HCT116 (cell line): ENCODE results near the gene CST6. TPM values are rescaled to one million over a fixed set of nuclear protein-coding genes. Genes with fewer than 3 reads are reported as not detected.

ENCODE experiments used
- ATAC-seq: fragments of 200-7000 bp; cut with Tn5 transposase; 2 replicates; pipeline ENCODE4 v1.9.1; 2020; ENCODE audit warnings: mild to moderate bottlenecking, moderate library complexity
- BruUV-seq: library from RNA; stranded (reverse); fragments of 400-500 nt; replicated peaks from 2 replicates; lab custom pipeline; 2021; lab: Mats Ljungman, UMichigan
- CTCF ChIA-PET: fragments of 300-600 bp; sonication (Branson Sonifier 250); formaldehyde crosslinking; loops from one replicate; lab custom pipeline; 2021; ENCODE audit warnings: antibody characterized with exemption; lab: Charles Lee
- POLR2A ChIA-PET: fragments of 300-600, 350-600 bp; sonication (Branson Sonifier 250); formaldehyde crosslinking; loops from one replicate; lab custom pipeline; 2021; ENCODE audit warnings: antibody characterized with exemption; lab: Charles Lee
- RAD21 ChIA-PET, 2 experiments: fragments of 300-600 bp; sonication (Branson Sonifier 250); formaldehyde crosslinking; loops; one replicate each; lab custom pipeline; 2023; ENCODE audit warnings: low total read pairs in 2 of 2; ENCODE audit not compliant: uncharacterized antibody in 2 of 2, unreplicated experiment in 2 of 2, low non-redundant PET in 1 of 2; lab: Charles Lee
- DNase-seq: peaks from one replicate; pipeline ENCODE4 v3.0.0-alpha.2; 2010; ENCODE audit warnings: low read depth, low spot score
- H2AFZ ChIP-seq: fragments of 200-600 bp; shearing (Covaris generic), sonication (generic); 2 replicates; pipeline ENCODE4 v1.6.1; 2017; ENCODE audit warnings: low read depth, mixed run types, mixed read lengths, antibody characterized with exemption, low read length; ENCODE audit not compliant: poor library complexity, severe bottlenecking
- H3K27ac ChIP-seq: 2 replicates; pipeline ENCODE4 v1.5.1; 2012; ENCODE audit warnings: low read depth, low read length
- H3K27me3 ChIP-seq: fragments of 200-600 bp; sonication (generic); 2 replicates; pipeline ENCODE4 v1.6.1; 2016; ENCODE audit warnings: mixed run types, low read length, mixed read lengths; ENCODE audit not compliant: insufficient read depth
- H3K36me3 ChIP-seq, 2 experiments: fragments of 200-500 bp in 1 of 2; fragments of 200-600 bp in 1 of 2; sonication (Bioruptor generic) in 1 of 2; sonication (generic) in 1 of 2; 2 replicates each; pipeline versions ENCODE4 v1.5.1 to v1.6.1; 2014 to 2016; ENCODE audit warnings: low read length in 2 of 2, inconsistent platforms in 1 of 2, mixed read lengths in 1 of 2, mixed run types in 1 of 2; ENCODE audit not compliant: insufficient read depth in 2 of 2, control insufficient read depth in 1 of 2
- H3K4me1 ChIP-seq, 2 experiments: fragments of 200-600 bp in 1 of 2; sonication (generic) in 1 of 2; 2 replicates each; pipeline versions ENCODE4 v1.5.1 to v1.6.1; 2012 to 2017; ENCODE audit warnings: low read length in 2 of 2, inconsistent platforms in 1 of 2, mild to moderate bottlenecking in 1 of 2, mixed read lengths in 1 of 2, mixed run types in 1 of 2, moderate library complexity in 1 of 2; ENCODE audit not compliant: insufficient read depth in 2 of 2, control insufficient read depth in 1 of 2
- H3K4me2 ChIP-seq: fragments of 200-600 bp; sonication (generic); 2 replicates; pipeline ENCODE4 v1.6.1; 2017; ENCODE audit warnings: mixed run types, low read length, mixed read lengths
- H3K4me3 ChIP-seq, 2 experiments: fragments of 200-600 bp in 1 of 2; sonication (generic) in 1 of 2; replicated peaks in 1 of 2; 2 replicates each; pipeline ENCODE4 v1.5.1; 2011 to 2016; ENCODE audit warnings: low read length in 2 of 2, control low read depth in 1 of 2, low read depth in 1 of 2, mild to moderate bottlenecking in 1 of 2, mixed read lengths in 1 of 2, mixed run types in 1 of 2
- H3K79me2 ChIP-seq: fragments of 200-600 bp; sonication (generic); 2 replicates; pipeline ENCODE4 v1.6.1; 2017; ENCODE audit warnings: mild to moderate bottlenecking, mixed run types, low read length, moderate library complexity, mixed read lengths; ENCODE audit not compliant: insufficient read depth
- H3K9ac ChIP-seq: fragments of 200-600 bp; sonication (generic); 2 replicates; pipeline ENCODE4 v1.6.1; 2016; ENCODE audit warnings: low read length, mixed read lengths
- H3K9me2 ChIP-seq: fragments of 200-600 bp; sonication (generic), shearing (Covaris generic); 2 replicates; pipeline ENCODE4 v1.6.1; 2017; ENCODE audit warnings: mixed run types, mild to moderate bottlenecking, moderate library complexity; ENCODE audit not compliant: insufficient read depth
- H3K9me3 ChIP-seq, 2 experiments: fragments of 200-500 bp in 1 of 2; fragments of 200-600 bp in 1 of 2; sonication (Bioruptor generic) in 1 of 2; sonication (generic) in 1 of 2; 2 replicates each; pipeline ENCODE4 v1.6.1; 2014 to 2017; ENCODE audit warnings: low read length in 2 of 2, mixed read lengths in 2 of 2, inconsistent platforms in 1 of 2, low read depth in 1 of 2, mild to moderate bottlenecking in 1 of 2, mixed run types in 1 of 2, moderate library complexity in 1 of 2; ENCODE audit not compliant: control insufficient read depth in 1 of 2, insufficient read depth in 1 of 2
- H4K20me1 ChIP-seq: fragments of 200-600 bp; sonication (generic), shearing (Covaris generic); 2 replicates; pipeline ENCODE4 v1.6.1; 2017; ENCODE audit warnings: mixed run types, mild to moderate bottlenecking, moderate library complexity; ENCODE audit not compliant: insufficient read depth
- CEBPB ChIP-seq: IDR thresholded peaks from 2 replicates; pipeline ENCODE4 v1.6.1; 2012; ENCODE audit warnings: low read depth
- EGR1 ChIP-seq: IDR thresholded peaks from 2 replicates; pipeline ENCODE4 v1.6.1; 2012; ENCODE audit warnings: low read depth
- EZH2phosphoT487 ChIP-seq: fragments of 200-600 bp; IDR thresholded peaks from 2 replicates; pipeline ENCODE4 v1.6.1; 2018; ENCODE audit warnings: antibody characterized with exemption, borderline replicate concordance
- FOSL1 ChIP-seq: IDR thresholded peaks from 2 replicates; pipeline ENCODE4 v1.6.1; 2012; ENCODE audit warnings: low read depth
- JUND ChIP-seq: IDR thresholded peaks from 2 replicates; pipeline ENCODE4 v1.6.1; 2012
- POLR2AphosphoS5 ChIP-seq: IDR thresholded peaks from 2 replicates; pipeline ENCODE4 v1.6.1; 2011; ENCODE audit warnings: mild to moderate bottlenecking, low read depth, low read length, moderate library complexity
- SP1 ChIP-seq: IDR thresholded peaks from 2 replicates; pipeline ENCODE4 v1.6.1; 2012; ENCODE audit warnings: low read depth
- TCF7L2 ChIP-seq: IDR thresholded peaks from 2 replicates; pipeline ENCODE4 v1.7.0; 2011; ENCODE audit warnings: borderline replicate concordance, inconsistent platforms; ENCODE audit not compliant: insufficient read depth, insufficient read length; ENCODE audit errors: extremely low read depth
- ZFX ChIP-seq: fragments of 450-650 bp; IDR thresholded peaks from 2 replicates; pipeline ENCODE4 v1.6.1; 2017
- intact Hi-C: fragments of 100-400 bp; cut with micrococcal nuclease; formaldehyde crosslinking; loops from 2 replicates; pipeline ENCODE4 v1.10.0; 2022
- total RNA-seq: library from RNA; stranded (reverse); gene quantifications from one replicate; pipeline ENCODE4 v1.2.1, GENCODE V29; 2021; ENCODE audit not compliant: unreplicated experiment
- TF ChIP-seq, protein P1 (sequence below): IDR thresholded peaks from 2 replicates; pipeline ENCODE4 v1.6.1; 2012
- TF ChIP-seq, protein P2 (sequence below), 3 experiments: fragments of 200-600 bp in 1 of 3; sonication (generic) in 1 of 3; IDR thresholded peaks in 2 of 3; conservative IDR thresholded peaks in 1 of 3; 2 replicates each; pipeline ENCODE4 v1.5.1; 2012 to 2017; ENCODE audit warnings: low read depth in 2 of 3, low read length in 2 of 3, antibody characterized with exemption in 1 of 3, borderline replicate concordance in 1 of 3, control low read depth in 1 of 3, mild to moderate bottlenecking in 1 of 3, mixed read lengths in 1 of 3, mixed run types in 1 of 3, moderate library complexity in 1 of 3; ENCODE audit not compliant: insufficient read depth in 1 of 3
- TF ChIP-seq, protein P3 (sequence below): IDR thresholded peaks from 2 replicates; pipeline ENCODE4 v1.6.1; 2012; ENCODE audit warnings: low read depth

CST6 gene
- total RNA-seq, 1 experiment from 2014 or later: 68.1 TPM

DNA sequence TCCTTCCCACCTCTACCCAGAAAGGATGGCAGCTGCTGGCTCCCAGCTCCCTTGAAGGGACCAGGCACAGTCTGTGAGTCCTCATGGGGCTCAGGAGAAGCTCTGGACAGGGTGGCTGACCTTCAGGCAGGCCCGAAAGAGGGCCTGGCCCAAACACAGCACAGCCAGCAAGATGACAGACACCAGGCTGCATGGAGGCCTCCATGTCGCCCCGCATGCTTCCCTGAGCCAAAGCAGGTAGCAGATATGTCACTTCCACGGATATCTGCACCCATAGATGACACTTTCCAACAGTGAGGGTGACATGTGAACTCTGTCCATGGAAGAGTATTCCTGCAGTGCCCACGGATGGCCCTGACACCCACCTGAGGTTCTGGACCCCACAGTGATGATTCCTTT, 28.2 kb upstream of the CST6 start:
- Histone ChIP-seq H2AFZ (no peak overlapping the region), H3K79me2 (no peaks in the 10 kb centered on the region), H4K20me1 (no peaks in the 10 kb centered on the region), H3K4me1 (no peaks in the 10 kb centered on the region), H3K4me3 (no peak overlapping the region), H3K27ac (no peak overlapping the region), H3K9me3 (no peaks in the 10 kb centered on the region), H3K36me3 (peaks cover 0 to 4% of the 10 kb centered on the region in 2 experiments; a peak in 1 of 4 replicates), H3K27me3 (no peaks in the 10 kb centered on the region), H3K9me2 (no peaks in the 10 kb centered on the region), H3K4me2 (no peak overlapping the region), H3K9ac (no peak overlapping the region)
- ATAC-seq (no peak), DNase-seq (no peak)
- CTCF ChIA-PET: no interaction called here
- TF ChIP-seq, protein P1, sequence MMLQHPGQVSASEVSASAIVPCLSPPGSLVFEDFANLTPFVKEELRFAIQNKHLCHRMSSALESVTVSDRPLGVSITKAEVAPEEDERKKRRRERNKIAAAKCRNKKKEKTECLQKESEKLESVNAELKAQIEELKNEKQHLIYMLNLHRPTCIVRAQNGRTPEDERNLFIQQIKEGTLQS: no peak
- TF ChIP-seq FOSL1 (no peak), SP1 (no peak), JUND (no peak), ZFX (no peak), TCF7L2 (no peak)
- TF ChIP-seq, protein P2, sequence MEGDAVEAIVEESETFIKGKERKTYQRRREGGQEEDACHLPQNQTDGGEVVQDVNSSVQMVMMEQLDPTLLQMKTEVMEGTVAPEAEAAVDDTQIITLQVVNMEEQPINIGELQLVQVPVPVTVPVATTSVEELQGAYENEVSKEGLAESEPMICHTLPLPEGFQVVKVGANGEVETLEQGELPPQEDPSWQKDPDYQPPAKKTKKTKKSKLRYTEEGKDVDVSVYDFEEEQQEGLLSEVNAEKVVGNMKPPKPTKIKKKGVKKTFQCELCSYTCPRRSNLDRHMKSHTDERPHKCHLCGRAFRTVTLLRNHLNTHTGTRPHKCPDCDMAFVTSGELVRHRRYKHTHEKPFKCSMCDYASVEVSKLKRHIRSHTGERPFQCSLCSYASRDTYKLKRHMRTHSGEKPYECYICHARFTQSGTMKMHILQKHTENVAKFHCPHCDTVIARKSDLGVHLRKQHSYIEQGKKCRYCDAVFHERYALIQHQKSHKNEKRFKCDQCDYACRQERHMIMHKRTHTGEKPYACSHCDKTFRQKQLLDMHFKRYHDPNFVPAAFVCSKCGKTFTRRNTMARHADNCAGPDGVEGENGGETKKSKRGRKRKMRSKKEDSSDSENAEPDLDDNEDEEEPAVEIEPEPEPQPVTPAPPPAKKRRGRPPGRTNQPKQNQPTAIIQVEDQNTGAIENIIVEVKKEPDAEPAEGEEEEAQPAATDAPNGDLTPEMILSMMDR (IDR thresholded peaks at IDR 0.05 in 2 of 3, conservative IDR thresholded peaks at IDR 0.05 in 1 of 3; ENCODE audit: borderline replicate concordance in 1 of 3, insufficient read depth in 1 of 3, low read depth in 2 of 3, low read length in 2 of 3): no peak
- intact Hi-C loops: no loop called here
- RAD21 ChIA-PET: no interaction called here
- no TSS peak for BruUV-seq
- POLR2A ChIA-PET: no interaction called here

DNA sequence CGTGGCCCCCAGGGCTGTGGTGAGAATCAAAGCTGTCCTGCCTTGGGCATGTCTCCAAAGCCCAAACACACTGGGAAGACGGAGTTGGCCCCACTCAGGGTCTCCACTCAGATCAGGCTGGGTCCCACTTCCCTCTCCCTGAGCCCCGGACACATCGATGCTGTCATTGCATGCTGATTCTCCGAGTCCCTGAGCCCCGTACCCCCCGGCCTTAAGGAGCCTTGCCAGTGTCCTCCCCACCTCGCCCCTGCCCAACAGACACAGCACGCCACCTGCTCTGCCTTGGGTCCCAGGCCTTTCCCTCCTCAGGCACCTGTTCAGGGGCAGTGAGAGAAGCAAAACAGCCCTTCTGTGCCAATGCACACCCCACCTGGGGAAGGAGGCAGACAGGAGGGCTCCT, 24.5 kb upstream of the CST6 start:
- Histone ChIP-seq H3K36me3 (no peaks in the 10 kb centered on the region), H3K9me2 (no peaks in the 10 kb centered on the region), H3K27ac (no peak overlapping the region), H2AFZ (no peak overlapping the region), H3K4me3 (no peak overlapping the region), H3K9me3 (no peaks in the 10 kb centered on the region), H3K9ac (no peak overlapping the region), H3K4me2 (no peak overlapping the region), H3K4me1 (peaks cover 0 to 8% of the 10 kb centered on the region in 2 experiments; a peak in 2 of 4 replicates), H3K27me3 (no peaks in the 10 kb centered on the region), H4K20me1 (no peaks in the 10 kb centered on the region), H3K79me2 (no peaks in the 10 kb centered on the region)
- POLR2A ChIA-PET: interaction anchor here (1.5 kb wide), 1 partner anchor 96 kb away, joined by 7 read pairs; no protein-coding TSS in a partner anchor
- BruUV-seq: no TSS peak
- CTCF ChIA-PET: interaction anchor here (1.7 kb wide), 1 partner anchor 275 kb away, joined by 11 read pairs; the partner anchor contains the start of gene KAT5
- RAD21 ChIA-PET: no interaction called here
- ATAC-seq (no peak), DNase-seq (no peak)
- intact Hi-C loops: no loop called here
- no peak for TF ChIP-seq EZH2phosphoT487
- TF ChIP-seq, protein P3, sequence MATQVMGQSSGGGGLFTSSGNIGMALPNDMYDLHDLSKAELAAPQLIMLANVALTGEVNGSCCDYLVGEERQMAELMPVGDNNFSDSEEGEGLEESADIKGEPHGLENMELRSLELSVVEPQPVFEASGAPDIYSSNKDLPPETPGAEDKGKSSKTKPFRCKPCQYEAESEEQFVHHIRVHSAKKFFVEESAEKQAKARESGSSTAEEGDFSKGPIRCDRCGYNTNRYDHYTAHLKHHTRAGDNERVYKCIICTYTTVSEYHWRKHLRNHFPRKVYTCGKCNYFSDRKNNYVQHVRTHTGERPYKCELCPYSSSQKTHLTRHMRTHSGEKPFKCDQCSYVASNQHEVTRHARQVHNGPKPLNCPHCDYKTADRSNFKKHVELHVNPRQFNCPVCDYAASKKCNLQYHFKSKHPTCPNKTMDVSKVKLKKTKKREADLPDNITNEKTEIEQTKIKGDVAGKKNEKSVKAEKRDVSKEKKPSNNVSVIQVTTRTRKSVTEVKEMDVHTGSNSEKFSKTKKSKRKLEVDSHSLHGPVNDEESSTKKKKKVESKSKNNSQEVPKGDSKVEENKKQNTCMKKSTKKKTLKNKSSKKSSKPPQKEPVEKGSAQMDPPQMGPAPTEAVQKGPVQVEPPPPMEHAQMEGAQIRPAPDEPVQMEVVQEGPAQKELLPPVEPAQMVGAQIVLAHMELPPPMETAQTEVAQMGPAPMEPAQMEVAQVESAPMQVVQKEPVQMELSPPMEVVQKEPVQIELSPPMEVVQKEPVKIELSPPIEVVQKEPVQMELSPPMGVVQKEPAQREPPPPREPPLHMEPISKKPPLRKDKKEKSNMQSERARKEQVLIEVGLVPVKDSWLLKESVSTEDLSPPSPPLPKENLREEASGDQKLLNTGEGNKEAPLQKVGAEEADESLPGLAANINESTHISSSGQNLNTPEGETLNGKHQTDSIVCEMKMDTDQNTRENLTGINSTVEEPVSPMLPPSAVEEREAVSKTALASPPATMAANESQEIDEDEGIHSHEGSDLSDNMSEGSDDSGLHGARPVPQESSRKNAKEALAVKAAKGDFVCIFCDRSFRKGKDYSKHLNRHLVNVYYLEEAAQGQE: no peak
- no peak for TF ChIP-seq POLR2AphosphoS5
- no peak for TF ChIP-seq CEBPB
- no peak for TF ChIP-seq EGR1
- TF ChIP-seq, protein P2 (IDR thresholded peaks at IDR 0.05 in 2 of 3, conservative IDR thresholded peaks at IDR 0.05 in 1 of 3; ENCODE audit: borderline replicate concordance in 1 of 3, insufficient read depth in 1 of 3, low read depth in 2 of 3, low read length in 2 of 3): no peak
